GM10248 (cell line): ENCODE data around the gene PCSK6.

Source experiments
- CTCF ChIA-PET: fragments of 300-600 bp; sonication (Branson Sonifier 250); formaldehyde crosslinking; extraction: SDS; loops from one replicate; lab custom pipeline; 2021; ENCODE audit warnings: antibody characterized with exemption; lab: Yijun Ruan, JAX
- POLR2A ChIA-PET: fragments of 350-650 bp; sonication (Branson Sonifier 250); formaldehyde crosslinking; extraction: SDS; loops from one replicate; lab custom pipeline; 2020; ENCODE audit warnings: antibody characterized with exemption; lab: Yijun Ruan, JAX
- DNase-seq: peaks from one replicate; pipeline ENCODE4 v3.0.0; 2012; ENCODE audit errors: extremely low spot score
- CTCF ChIP-seq: IDR thresholded peaks from 2 replicates; pipeline ENCODE4 v1.5.1; 2012; ENCODE audit warnings: mild to moderate bottlenecking, low read depth; ENCODE audit errors: extremely low read depth, missing control alignments, control extremely low read depth

Gene PCSK6

GRCh38 chr15:101451846-101452245 lies 37.7 kb downstream of the PCSK6 start:
- ChIA-PET CTCF (no interaction called here), POLR2A (no interaction called here)
- DNase-seq, result no peak
- no peak for TF ChIP-seq CTCF

DNA sequence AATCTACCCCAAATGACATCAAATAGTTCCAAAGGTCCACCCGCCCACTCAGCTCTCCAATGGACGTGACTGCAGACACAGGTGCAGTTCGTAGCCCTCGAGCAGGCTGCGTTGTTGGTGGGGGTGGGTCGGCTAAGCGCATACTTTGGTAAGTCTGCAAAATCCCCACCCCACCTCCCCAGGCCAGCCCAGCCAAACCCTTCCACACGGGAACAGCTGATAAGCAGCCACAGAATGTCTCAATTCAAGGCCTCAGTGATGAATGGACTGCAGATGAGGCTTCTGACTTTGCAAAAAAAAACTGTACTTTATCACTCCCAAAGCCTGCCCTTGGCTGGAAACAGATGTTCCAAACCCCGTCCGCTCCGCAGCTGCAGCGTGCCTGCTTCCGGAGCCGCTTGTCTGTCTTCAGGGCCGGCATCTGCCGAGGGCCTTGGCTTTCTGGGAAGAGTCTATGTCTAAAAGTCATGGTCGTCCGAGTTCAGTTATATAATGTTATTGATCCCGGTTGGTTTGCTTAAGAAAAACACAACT lies 38.2 kb downstream of the PCSK6 start:
- CTCF ChIA-PET, result interaction anchor here (1.5 to 1.8 kb wide), 2 partner anchors 10 to 26 kb away, joined by 3 to 6 read pairs; no protein-coding TSS in a partner anchor
- DNase-seq, result peak; percentile 37
- POLR2A ChIA-PET, result no interaction called here
- no peak for TF ChIP-seq CTCF

- POLR2A ChIA-PET, result no interaction called here
- no peak for DNase-seq
- CTCF ChIA-PET, result interaction anchor here (1.3 to 1.8 kb wide), 3 partner anchors 9 to 26 kb away, joined by 3 to 6 read pairs (median 3); no protein-coding TSS in a partner anchor
- TF ChIP-seq CTCF, result no peak
Observed at GRCh38 chr15:101450403-101451265, 38.9 kb downstream of the PCSK6 start.

DNA sequence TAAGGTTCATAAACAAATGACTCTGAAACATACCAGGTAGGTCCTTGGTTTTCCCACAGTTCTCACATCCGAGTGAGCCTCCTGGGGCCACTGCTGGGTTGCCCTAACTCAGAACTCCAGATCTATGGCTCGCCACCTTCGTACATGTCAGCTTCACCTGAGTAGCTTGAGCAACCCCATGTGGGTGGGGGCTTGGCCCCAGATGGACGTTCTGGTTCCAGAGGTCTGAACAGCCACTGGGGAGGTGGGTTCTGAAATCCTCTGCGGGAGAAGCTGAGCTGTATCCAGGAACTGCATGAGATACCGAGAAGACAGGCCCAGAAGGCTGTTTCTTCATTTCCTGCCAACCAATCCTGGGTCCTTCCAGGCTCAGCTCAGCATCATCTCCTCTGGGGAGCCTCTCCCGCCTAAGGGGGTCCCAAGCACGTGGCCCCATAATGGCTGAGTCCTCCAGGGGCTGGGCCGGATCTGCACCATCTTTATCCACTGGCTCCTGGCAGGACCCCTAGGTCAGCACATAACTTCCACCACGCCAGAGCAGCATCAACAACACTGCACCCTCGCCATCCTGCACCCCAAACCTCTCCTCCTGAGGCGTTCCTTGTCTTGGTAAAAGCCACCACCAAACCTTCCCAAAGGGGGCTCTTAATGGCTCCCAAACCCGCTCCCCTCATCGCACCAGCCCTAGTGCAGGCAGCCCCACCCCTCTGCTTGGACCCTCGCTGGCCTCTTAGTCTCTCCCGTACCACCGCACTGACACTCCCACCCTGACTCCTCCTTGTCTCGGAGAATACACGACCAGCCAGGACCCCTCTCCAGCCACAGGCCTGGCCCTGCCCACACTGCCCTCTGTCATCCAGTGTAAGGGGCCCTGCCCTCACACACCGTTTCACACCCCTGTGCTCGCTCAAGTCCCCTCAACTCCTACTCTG lies 39.8 kb downstream of the PCSK6 start:
- ChIA-PET CTCF (interaction anchor here (1.3 to 1.8 kb wide), 3 partner anchors 9 to 25 kb away, joined by 3 to 6 read pairs (median 3); no protein-coding TSS in a partner anchor), POLR2A (no interaction called here)
- no peak for DNase-seq
- TF ChIP-seq CTCF, result no peak

GRCh38 chr15:101448336-101448735 lies 41.2 kb downstream of the PCSK6 start:
- no peak for DNase-seq
- no peak for TF ChIP-seq CTCF
- CTCF ChIA-PET, result no interaction called here
- POLR2A ChIA-PET, result no interaction called here

GRCh38 chr15:101447561-101448071 lies 41.9 kb downstream of the PCSK6 start:
- DNase-seq, result no peak
- CTCF ChIA-PET, result no interaction called here
- no peak for TF ChIP-seq CTCF
- POLR2A ChIA-PET, result no interaction called here
